HCT116 (cell line): ENCODE results near the gene ABHD16A. TPM values are rescaled to one million over a fixed set of nuclear protein-coding genes. Genes with fewer than 3 reads are reported as not detected.

Experiments
- ATAC-seq: fragments of 200-7000 bp; cut with Tn5 transposase; 2 replicates; pipeline ENCODE4 v1.9.1; 2020; ENCODE audit warnings: mild to moderate bottlenecking, moderate library complexity
- BruUV-seq: library from RNA; stranded (reverse); fragments of 400-500 nt; replicated peaks from 2 replicates; lab custom pipeline; 2021; lab: Mats Ljungman, UMichigan
- CTCF ChIA-PET: fragments of 300-600 bp; sonication (Branson Sonifier 250); formaldehyde crosslinking; loops from one replicate; lab custom pipeline; 2021; ENCODE audit warnings: antibody characterized with exemption; lab: Charles Lee
- POLR2A ChIA-PET: fragments of 300-600, 350-600 bp; sonication (Branson Sonifier 250); formaldehyde crosslinking; loops from one replicate; lab custom pipeline; 2021; ENCODE audit warnings: antibody characterized with exemption; lab: Charles Lee
- RAD21 ChIA-PET, 2 experiments: fragments of 300-600 bp; sonication (Branson Sonifier 250); formaldehyde crosslinking; loops; one replicate each; lab custom pipeline; 2023; ENCODE audit warnings: low total read pairs in 2 of 2; ENCODE audit not compliant: uncharacterized antibody in 2 of 2, unreplicated experiment in 2 of 2, low non-redundant PET in 1 of 2; lab: Charles Lee
- DNase-seq: peaks from one replicate; pipeline ENCODE4 v3.0.0-alpha.2; 2010; ENCODE audit warnings: low read depth, low spot score
- H2AFZ ChIP-seq: fragments of 200-600 bp; shearing (Covaris generic), sonication (generic); 2 replicates; pipeline ENCODE4 v1.6.1; 2017; ENCODE audit warnings: low read depth, mixed run types, mixed read lengths, antibody characterized with exemption, low read length; ENCODE audit not compliant: poor library complexity, severe bottlenecking
- H3K27ac ChIP-seq: 2 replicates; pipeline ENCODE4 v1.5.1; 2012; ENCODE audit warnings: low read depth, low read length
- H3K27me3 ChIP-seq: fragments of 200-600 bp; sonication (generic); 2 replicates; pipeline ENCODE4 v1.6.1; 2016; ENCODE audit warnings: mixed run types, low read length, mixed read lengths; ENCODE audit not compliant: insufficient read depth
- H3K36me3 ChIP-seq, 2 experiments: fragments of 200-500 bp in 1 of 2; fragments of 200-600 bp in 1 of 2; sonication (Bioruptor generic) in 1 of 2; sonication (generic) in 1 of 2; 2 replicates each; pipeline versions ENCODE4 v1.5.1 to v1.6.1; 2014 to 2016; ENCODE audit warnings: low read length in 2 of 2, inconsistent platforms in 1 of 2, mixed read lengths in 1 of 2, mixed run types in 1 of 2; ENCODE audit not compliant: insufficient read depth in 2 of 2, control insufficient read depth in 1 of 2
- H3K4me1 ChIP-seq, 2 experiments: fragments of 200-600 bp in 1 of 2; sonication (generic) in 1 of 2; 2 replicates each; pipeline versions ENCODE4 v1.5.1 to v1.6.1; 2012 to 2017; ENCODE audit warnings: low read length in 2 of 2, inconsistent platforms in 1 of 2, mild to moderate bottlenecking in 1 of 2, mixed read lengths in 1 of 2, mixed run types in 1 of 2, moderate library complexity in 1 of 2; ENCODE audit not compliant: insufficient read depth in 2 of 2, control insufficient read depth in 1 of 2
- H3K4me2 ChIP-seq: fragments of 200-600 bp; sonication (generic); 2 replicates; pipeline ENCODE4 v1.6.1; 2017; ENCODE audit warnings: mixed run types, low read length, mixed read lengths
- H3K4me3 ChIP-seq, 2 experiments: fragments of 200-600 bp in 1 of 2; sonication (generic) in 1 of 2; replicated peaks in 1 of 2; 2 replicates each; pipeline ENCODE4 v1.5.1; 2011 to 2016; ENCODE audit warnings: low read length in 2 of 2, control low read depth in 1 of 2, low read depth in 1 of 2, mild to moderate bottlenecking in 1 of 2, mixed read lengths in 1 of 2, mixed run types in 1 of 2
- H3K79me2 ChIP-seq: fragments of 200-600 bp; sonication (generic); 2 replicates; pipeline ENCODE4 v1.6.1; 2017; ENCODE audit warnings: mild to moderate bottlenecking, mixed run types, low read length, moderate library complexity, mixed read lengths; ENCODE audit not compliant: insufficient read depth
- H3K9ac ChIP-seq: fragments of 200-600 bp; sonication (generic); 2 replicates; pipeline ENCODE4 v1.6.1; 2016; ENCODE audit warnings: low read length, mixed read lengths
- H3K9me2 ChIP-seq: fragments of 200-600 bp; sonication (generic), shearing (Covaris generic); 2 replicates; pipeline ENCODE4 v1.6.1; 2017; ENCODE audit warnings: mixed run types, mild to moderate bottlenecking, moderate library complexity; ENCODE audit not compliant: insufficient read depth
- H3K9me3 ChIP-seq, 2 experiments: fragments of 200-500 bp in 1 of 2; fragments of 200-600 bp in 1 of 2; sonication (Bioruptor generic) in 1 of 2; sonication (generic) in 1 of 2; 2 replicates each; pipeline ENCODE4 v1.6.1; 2014 to 2017; ENCODE audit warnings: low read length in 2 of 2, mixed read lengths in 2 of 2, inconsistent platforms in 1 of 2, low read depth in 1 of 2, mild to moderate bottlenecking in 1 of 2, mixed run types in 1 of 2, moderate library complexity in 1 of 2; ENCODE audit not compliant: control insufficient read depth in 1 of 2, insufficient read depth in 1 of 2
- H4K20me1 ChIP-seq: fragments of 200-600 bp; sonication (generic), shearing (Covaris generic); 2 replicates; pipeline ENCODE4 v1.6.1; 2017; ENCODE audit warnings: mixed run types, mild to moderate bottlenecking, moderate library complexity; ENCODE audit not compliant: insufficient read depth
- CEBPB ChIP-seq: IDR thresholded peaks from 2 replicates; pipeline ENCODE4 v1.6.1; 2012; ENCODE audit warnings: low read depth
- EGR1 ChIP-seq: IDR thresholded peaks from 2 replicates; pipeline ENCODE4 v1.6.1; 2012; ENCODE audit warnings: low read depth
- ELF1 ChIP-seq: IDR thresholded peaks from 2 replicates; pipeline ENCODE4 v1.6.1; 2012; ENCODE audit warnings: low read depth, borderline replicate concordance
- EZH2 ChIP-seq: fragments of 200-600 bp; sonication (generic); IDR thresholded peaks from 2 replicates; pipeline ENCODE4 v1.6.1; 2017; ENCODE audit warnings: antibody characterized with exemption, mixed run types
- EZH2phosphoT487 ChIP-seq: fragments of 200-600 bp; IDR thresholded peaks from 2 replicates; pipeline ENCODE4 v1.6.1; 2018; ENCODE audit warnings: antibody characterized with exemption, borderline replicate concordance
- FOSL1 ChIP-seq: IDR thresholded peaks from 2 replicates; pipeline ENCODE4 v1.6.1; 2012; ENCODE audit warnings: low read depth
- JUND ChIP-seq: IDR thresholded peaks from 2 replicates; pipeline ENCODE4 v1.6.1; 2012
- POLR2A ChIP-seq: IDR thresholded peaks from 2 replicates; pipeline ENCODE4 v1.7.0; 2011; ENCODE audit warnings: borderline replicate concordance; ENCODE audit not compliant: insufficient read depth, insufficient read length; ENCODE audit errors: extremely low read depth
- POLR2AphosphoS5 ChIP-seq: IDR thresholded peaks from 2 replicates; pipeline ENCODE4 v1.6.1; 2011; ENCODE audit warnings: mild to moderate bottlenecking, low read depth, low read length, moderate library complexity
- SIN3A ChIP-seq: IDR thresholded peaks from 2 replicates; pipeline ENCODE4 v1.6.1; 2012; ENCODE audit warnings: low read depth
- SRF ChIP-seq: IDR thresholded peaks from 2 replicates; pipeline ENCODE4 v1.6.1; 2012; ENCODE audit warnings: low read depth
- TCF7L2 ChIP-seq: IDR thresholded peaks from 2 replicates; pipeline ENCODE4 v1.7.0; 2011; ENCODE audit warnings: borderline replicate concordance, inconsistent platforms; ENCODE audit not compliant: insufficient read depth, insufficient read length; ENCODE audit errors: extremely low read depth
- YY1 ChIP-seq: IDR thresholded peaks from 2 replicates; pipeline ENCODE4 v1.6.1; 2011; ENCODE audit warnings: low read length, low read depth, moderate library complexity, mild to moderate bottlenecking; ENCODE audit not compliant: insufficient replicate concordance; ENCODE audit errors: extremely low read depth
- ZFX ChIP-seq: fragments of 450-650 bp; IDR thresholded peaks from 2 replicates; pipeline ENCODE4 v1.6.1; 2017
- intact Hi-C: fragments of 100-400 bp; cut with micrococcal nuclease; formaldehyde crosslinking; loops from 2 replicates; pipeline ENCODE4 v1.10.0; 2022
- total RNA-seq: library from RNA; stranded (reverse); gene quantifications from one replicate; pipeline ENCODE4 v1.2.1, GENCODE V29; 2021; ENCODE audit not compliant: unreplicated experiment
- TF ChIP-seq, protein P1 (sequence below), 3 experiments: fragments of 200-600 bp in 1 of 3; sonication (generic) in 1 of 3; IDR thresholded peaks in 2 of 3; conservative IDR thresholded peaks in 1 of 3; 2 replicates each; pipeline ENCODE4 v1.5.1; 2012 to 2017; ENCODE audit warnings: low read depth in 2 of 3, low read length in 2 of 3, antibody characterized with exemption in 1 of 3, borderline replicate concordance in 1 of 3, control low read depth in 1 of 3, mild to moderate bottlenecking in 1 of 3, mixed read lengths in 1 of 3, mixed run types in 1 of 3, moderate library complexity in 1 of 3; ENCODE audit not compliant: insufficient read depth in 1 of 3
- TF ChIP-seq, protein P2 (sequence below): IDR thresholded peaks from 2 replicates; pipeline ENCODE4 v1.6.1; 2012; ENCODE audit warnings: low read depth
- TF ChIP-seq, protein P3 (sequence below): IDR thresholded peaks from 2 replicates; pipeline ENCODE4 v1.6.1; 2012
- TF ChIP-seq, protein P4 (sequence below): IDR thresholded peaks from 2 replicates; pipeline ENCODE4 v1.6.1; 2012

ABHD16A gene
- total RNA-seq, 1 experiment from 2014 or later, result 32.4 TPM

DNA sequence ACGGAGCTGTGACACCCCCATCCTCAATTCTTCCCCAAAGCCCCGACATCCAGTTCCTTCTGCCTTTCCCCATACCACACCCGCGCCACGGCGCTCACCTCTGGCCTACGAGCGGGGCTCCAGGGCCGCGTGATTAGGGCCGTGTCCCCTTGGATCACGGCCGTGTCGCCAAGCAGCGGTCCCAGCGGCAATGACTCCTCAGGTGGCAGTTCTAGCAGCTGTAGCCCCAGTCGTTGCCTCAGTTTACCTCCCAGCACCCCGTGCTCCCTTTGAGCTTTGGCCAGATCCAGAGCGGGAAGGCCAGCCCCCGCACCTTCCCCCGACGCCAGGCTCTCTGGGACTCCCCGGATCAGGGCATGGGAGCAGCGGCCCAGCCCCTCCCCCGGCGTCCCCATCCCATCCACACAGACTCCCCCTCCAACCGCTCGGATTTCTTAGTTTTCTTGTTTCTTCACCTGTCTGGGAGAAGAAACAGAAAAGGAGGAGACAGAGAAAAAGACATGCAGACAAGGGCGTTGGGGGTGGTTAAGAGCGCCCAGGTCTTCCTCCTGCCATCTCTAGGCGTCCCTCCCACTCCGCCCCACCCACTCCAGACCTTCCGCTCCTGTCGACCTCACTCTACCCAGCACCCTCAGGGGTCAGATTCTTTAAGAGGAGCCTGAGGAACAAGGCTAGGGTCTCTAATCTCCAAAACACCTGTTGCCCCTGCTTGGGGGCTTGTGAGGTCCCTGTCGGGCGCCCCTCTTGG, 25.8 kb upstream of the ABHD16A start, which contains the start of gene DDAH2:
DDAH2 (minus strand) TSS at position 533 of the 748 bp plus-strand sequence; CDS start at position 395, 138 bp downstream.
- H3K4me1 ChIP-seq, result peaks cover 6 to 29% of the 10 kb centered on the region in 2 experiments
- BruUV-seq, result no TSS peak
- H3K9ac ChIP-seq, result peak within 1 kb of the TSS; percentile 72
- RAD21 ChIA-PET, result interaction anchor here in 1 of 2 experiments (0.6 to 0.7 kb wide), 2 partner anchors 18 to 26 kb away, joined by 3 read pairs; partner anchors contain the start of gene ABHD16A
- peak within 1 kb of the TSS; percentile 90 for H3K27ac ChIP-seq
- POLR2A ChIA-PET, result interaction anchor here (0.6 to 2.2 kb wide), 4 partner anchors 25 to 98 kb away, joined by 3 to 12 read pairs (median 6); partner anchors contain the start of genes ABHD16A, HSPA1B and LY6G5C
- no peak for DNase-seq
- ATAC-seq, result peak; percentile 48
- peaks cover 26 to 27% of the 10 kb centered on the region in 2 experiments for H3K36me3 ChIP-seq
- intact Hi-C loops, result no loop called here
- no peaks in the 10 kb centered on the region for H3K9me2 ChIP-seq
- no peak within 1 kb of the TSS for H2AFZ ChIP-seq
- H3K4me2 ChIP-seq, result peak within 1 kb of the TSS; percentile 98
- peak within 1 kb of the TSS; percentile 70 to 72 for H3K4me3 ChIP-seq
- H3K79me2 ChIP-seq, result peaks cover 18% of the 10 kb centered on the region
- no peaks in the 10 kb centered on the region for H3K27me3 ChIP-seq
- CTCF ChIA-PET, result interaction anchor here (0.6 to 2.3 kb wide), 4 partner anchors 9 to 134 kb away, joined by 3 to 13 read pairs (median 8); partner anchors contain the start of gene NEU1
- no peak for TF ChIP-seq POLR2AphosphoS5
- no peak for TF ChIP-seq POLR2A
- TF ChIP-seq, protein P1, sequence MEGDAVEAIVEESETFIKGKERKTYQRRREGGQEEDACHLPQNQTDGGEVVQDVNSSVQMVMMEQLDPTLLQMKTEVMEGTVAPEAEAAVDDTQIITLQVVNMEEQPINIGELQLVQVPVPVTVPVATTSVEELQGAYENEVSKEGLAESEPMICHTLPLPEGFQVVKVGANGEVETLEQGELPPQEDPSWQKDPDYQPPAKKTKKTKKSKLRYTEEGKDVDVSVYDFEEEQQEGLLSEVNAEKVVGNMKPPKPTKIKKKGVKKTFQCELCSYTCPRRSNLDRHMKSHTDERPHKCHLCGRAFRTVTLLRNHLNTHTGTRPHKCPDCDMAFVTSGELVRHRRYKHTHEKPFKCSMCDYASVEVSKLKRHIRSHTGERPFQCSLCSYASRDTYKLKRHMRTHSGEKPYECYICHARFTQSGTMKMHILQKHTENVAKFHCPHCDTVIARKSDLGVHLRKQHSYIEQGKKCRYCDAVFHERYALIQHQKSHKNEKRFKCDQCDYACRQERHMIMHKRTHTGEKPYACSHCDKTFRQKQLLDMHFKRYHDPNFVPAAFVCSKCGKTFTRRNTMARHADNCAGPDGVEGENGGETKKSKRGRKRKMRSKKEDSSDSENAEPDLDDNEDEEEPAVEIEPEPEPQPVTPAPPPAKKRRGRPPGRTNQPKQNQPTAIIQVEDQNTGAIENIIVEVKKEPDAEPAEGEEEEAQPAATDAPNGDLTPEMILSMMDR (IDR thresholded peaks at IDR 0.05 in 2 of 3, conservative IDR thresholded peaks at IDR 0.05 in 1 of 3; ENCODE audit: borderline replicate concordance in 1 of 3, insufficient read depth in 1 of 3, low read depth in 2 of 3, low read length in 2 of 3), result no peak; a peak in 2 of 6 replicates
- TF ChIP-seq, protein P2, sequence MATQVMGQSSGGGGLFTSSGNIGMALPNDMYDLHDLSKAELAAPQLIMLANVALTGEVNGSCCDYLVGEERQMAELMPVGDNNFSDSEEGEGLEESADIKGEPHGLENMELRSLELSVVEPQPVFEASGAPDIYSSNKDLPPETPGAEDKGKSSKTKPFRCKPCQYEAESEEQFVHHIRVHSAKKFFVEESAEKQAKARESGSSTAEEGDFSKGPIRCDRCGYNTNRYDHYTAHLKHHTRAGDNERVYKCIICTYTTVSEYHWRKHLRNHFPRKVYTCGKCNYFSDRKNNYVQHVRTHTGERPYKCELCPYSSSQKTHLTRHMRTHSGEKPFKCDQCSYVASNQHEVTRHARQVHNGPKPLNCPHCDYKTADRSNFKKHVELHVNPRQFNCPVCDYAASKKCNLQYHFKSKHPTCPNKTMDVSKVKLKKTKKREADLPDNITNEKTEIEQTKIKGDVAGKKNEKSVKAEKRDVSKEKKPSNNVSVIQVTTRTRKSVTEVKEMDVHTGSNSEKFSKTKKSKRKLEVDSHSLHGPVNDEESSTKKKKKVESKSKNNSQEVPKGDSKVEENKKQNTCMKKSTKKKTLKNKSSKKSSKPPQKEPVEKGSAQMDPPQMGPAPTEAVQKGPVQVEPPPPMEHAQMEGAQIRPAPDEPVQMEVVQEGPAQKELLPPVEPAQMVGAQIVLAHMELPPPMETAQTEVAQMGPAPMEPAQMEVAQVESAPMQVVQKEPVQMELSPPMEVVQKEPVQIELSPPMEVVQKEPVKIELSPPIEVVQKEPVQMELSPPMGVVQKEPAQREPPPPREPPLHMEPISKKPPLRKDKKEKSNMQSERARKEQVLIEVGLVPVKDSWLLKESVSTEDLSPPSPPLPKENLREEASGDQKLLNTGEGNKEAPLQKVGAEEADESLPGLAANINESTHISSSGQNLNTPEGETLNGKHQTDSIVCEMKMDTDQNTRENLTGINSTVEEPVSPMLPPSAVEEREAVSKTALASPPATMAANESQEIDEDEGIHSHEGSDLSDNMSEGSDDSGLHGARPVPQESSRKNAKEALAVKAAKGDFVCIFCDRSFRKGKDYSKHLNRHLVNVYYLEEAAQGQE, result no peak
- TF ChIP-seq CEBPB, result no peak
- TF ChIP-seq JUND, result no peak
- no peak for TF ChIP-seq TCF7L2
- TF ChIP-seq SIN3A, result no peak
- TF ChIP-seq FOSL1, result no peak
- TF ChIP-seq SRF, result no peak
- TF ChIP-seq ZFX, result no peak
- no peak for TF ChIP-seq YY1
- no peak for TF ChIP-seq ELF1
- TF ChIP-seq EGR1, result no peak
- TF ChIP-seq, protein P3, sequence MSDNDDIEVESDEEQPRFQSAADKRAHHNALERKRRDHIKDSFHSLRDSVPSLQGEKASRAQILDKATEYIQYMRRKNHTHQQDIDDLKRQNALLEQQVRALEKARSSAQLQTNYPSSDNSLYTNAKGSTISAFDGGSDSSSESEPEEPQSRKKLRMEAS, result no peak
- TF ChIP-seq, protein P4, sequence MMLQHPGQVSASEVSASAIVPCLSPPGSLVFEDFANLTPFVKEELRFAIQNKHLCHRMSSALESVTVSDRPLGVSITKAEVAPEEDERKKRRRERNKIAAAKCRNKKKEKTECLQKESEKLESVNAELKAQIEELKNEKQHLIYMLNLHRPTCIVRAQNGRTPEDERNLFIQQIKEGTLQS, result no peak
- no peak for TF ChIP-seq EZH2phosphoT487
- TF ChIP-seq EZH2, result no peak
- H4K20me1 ChIP-seq, result no peaks in the 10 kb centered on the region
- H3K9me3 ChIP-seq, result no peaks in the 10 kb centered on the region
